Right lobe of liver (tissue), 6 donors: ENCODE results near the gene CHST11. TPM values are rescaled to one million over a fixed set of nuclear protein-coding genes. Genes with fewer than 3 reads are reported as not detected.

ENCODE experiments used
- ATAC-seq, 4 donors: fragments of 200-7000 bp; cut with Tn5 transposase; one replicate each; pipeline ENCODE4 v1.9.1; 2020; ENCODE audit warnings: mild to moderate bottlenecking in 4 of 4, moderate library complexity in 4 of 4
- DNase-seq, 3 donors: peaks; one replicate each; pipeline ENCODE4 v3.0.0-alpha.2; 2020
- H3K27ac ChIP-seq, 3 donors: fragments of 200-600 bp; one replicate each; pipeline ENCODE4 v1.8.0; 2022
- H3K27me3 ChIP-seq, 2 donors: fragments of 200-600 bp; one replicate each; pipeline ENCODE4 v1.8.0; 2022
- H3K36me3 ChIP-seq, 4 donors: fragments of 200-600 bp; sonication (generic) in 1 of 4; one replicate each; pipeline versions ENCODE4 v1.5.1 to v1.8.0; 2017 to 2022; ENCODE audit warnings: control low read depth in 1 of 4
- H3K4me1 ChIP-seq, 4 donors: fragments of 200-600 bp; sonication (generic) in 1 of 4; one replicate each; pipeline versions ENCODE4 v1.5.1 to v1.8.0; 2017 to 2022; ENCODE audit warnings: control low read depth in 1 of 4
- H3K4me3 ChIP-seq, 3 donors: fragments of 200-600 bp; one replicate each; pipeline ENCODE4 v1.8.0; 2022
- H3K9me3 ChIP-seq, 4 donors: fragments of 200-600 bp; sonication (generic) in 1 of 4; one replicate each; pipeline versions ENCODE4 v1.5.1 to v1.8.0; 2017 to 2022; ENCODE audit warnings: control low read depth in 1 of 4
- CTCF ChIP-seq, 4 donors: fragments of 200-600 bp in 3 of 4; fragments of 450-650 bp in 1 of 4; IDR thresholded peaks; one replicate each; pipeline versions ENCODE4 v1.5.1 to v1.8.0; 2016 to 2022; ENCODE audit warnings: antibody characterized with exemption in 4 of 4, mild to moderate bottlenecking in 2 of 4
- POLR2A ChIP-seq: fragments of 450-650 bp; IDR thresholded peaks from one replicate; pipeline ENCODE4 v1.6.1; 2017; ENCODE audit warnings: antibody characterized with exemption, mild to moderate bottlenecking
- WGBS: methylation state at CpG from one replicate; pipeline ENCODE4 v1.1.6; 2018; ENCODE audit warnings: low coverage, low lambda C conversion rate; ENCODE audit not compliant: insufficient coverage; ENCODE audit errors: missing lambda C conversion rate; 5-methylcytosine and 5-hydroxymethylcytosine counted together
- intact Hi-C, 2 donors: fragments of 100-400 bp; cut with DNase I; formaldehyde crosslinking; loops; one replicate each; pipeline versions ENCODE4 v1.11.2 to v1.14.1; 2022
- total RNA-seq, 6 experiments: library from RNA; depleted of rRNA in 2 of 6; stranded (reverse); fragments of >200 nt in 2 of 6; fragmentation: NEBNext Ultra II Directional in 3 of 6; extraction: Animal tissue kit (Norgen Biotek cat#: 25700) in 3 of 6; gene quantifications; one replicate each; pipeline versions ENCODE4 v1.1.0 to v1.2.4, GENCODE V29; 2016 to 2023
- donor health status: DM: no; HTN: yes; CAD: no.
- donor health status: DM: no; HTN: no; CAD: no.
- donor health status: DM: no; HTN: no; CAD: no.
- donor health status: DM: no; HTN: yes; CAD: no.
- donor health status: DM: no; HTN: yes; CAD: no.

CHST11 gene
- total RNA-seq, 6 experiments from 2014 or later = 0.57 to 10.4 (median 3.5) TPM

DNA sequence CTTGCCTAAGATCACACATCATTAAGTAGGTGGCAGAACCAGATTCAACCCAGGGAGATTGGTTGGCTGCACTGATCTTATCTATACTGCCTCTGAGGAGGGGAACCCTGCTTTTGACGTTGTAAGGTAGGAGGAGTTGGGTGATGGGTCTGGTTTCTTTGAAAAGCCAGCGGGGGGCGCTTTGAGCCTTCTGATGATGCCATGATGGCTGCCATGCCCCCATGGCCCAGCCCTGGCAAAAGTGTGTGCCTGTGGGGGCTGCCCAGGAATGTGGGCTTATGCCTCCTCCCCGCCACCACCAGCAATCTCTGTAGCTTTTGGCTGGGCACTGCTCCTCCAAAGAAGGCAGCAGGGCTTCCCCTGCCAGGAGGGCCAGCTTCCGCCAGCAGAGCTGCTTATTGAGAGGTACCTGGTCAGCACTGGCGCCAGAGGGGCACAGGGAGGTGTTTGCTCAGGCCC is 277.0 kb downstream of the CHST11 start:
- no peaks in the 10 kb centered on the region for H3K27me3 ChIP-seq
- H3K27ac ChIP-seq = no peak overlapping the region
- no peak overlapping the region for H3K4me3 ChIP-seq
- intact Hi-C loops = no loop called here
- H3K4me1 ChIP-seq = no peaks in the 10 kb centered on the region
- 56% methylated on average over 2 of the region's 6 CpGs for WGBS
- DNase-seq (no peak), ATAC-seq (peak; percentile 7 to 39 (median 29))
- H3K9me3 ChIP-seq = no peaks in the 10 kb centered on the region
- TF ChIP-seq CTCF (IDR thresholded peaks at IDR 0.05) (peak in 2 of 4 donors; percentile 11 to 24), POLR2A (no peak)
- H3K36me3 ChIP-seq = no peaks in the 10 kb centered on the region

GRCh38 chr12:104734541-104735095 is 277.9 kb downstream of the CHST11 start:
- no peaks in the 10 kb centered on the region for H3K4me1 ChIP-seq
- H3K27ac ChIP-seq = no peak overlapping the region
- intact Hi-C loops = no loop called here
- H3K36me3 ChIP-seq = no peaks in the 10 kb centered on the region
- TF ChIP-seq POLR2A (no peak), CTCF (IDR thresholded peaks at IDR 0.05) (no peak)
- 24% methylated on average over 3 of the region's 6 CpGs for WGBS
- no peak overlapping the region for H3K4me3 ChIP-seq
- H3K9me3 ChIP-seq = no peaks in the 10 kb centered on the region
- DNase-seq (no peak), ATAC-seq (peak in 2 of 4 donors; percentile 31 to 44)
- H3K27me3 ChIP-seq = no peaks in the 10 kb centered on the region

GRCh38 chr12:104735801-104736200 is 279.1 kb downstream of the CHST11 start:
- intact Hi-C loops = no loop called here
- WGBS = 11% methylated on average over 1 of the region's 5 CpGs
- no peak for DNase-seq

DNA sequence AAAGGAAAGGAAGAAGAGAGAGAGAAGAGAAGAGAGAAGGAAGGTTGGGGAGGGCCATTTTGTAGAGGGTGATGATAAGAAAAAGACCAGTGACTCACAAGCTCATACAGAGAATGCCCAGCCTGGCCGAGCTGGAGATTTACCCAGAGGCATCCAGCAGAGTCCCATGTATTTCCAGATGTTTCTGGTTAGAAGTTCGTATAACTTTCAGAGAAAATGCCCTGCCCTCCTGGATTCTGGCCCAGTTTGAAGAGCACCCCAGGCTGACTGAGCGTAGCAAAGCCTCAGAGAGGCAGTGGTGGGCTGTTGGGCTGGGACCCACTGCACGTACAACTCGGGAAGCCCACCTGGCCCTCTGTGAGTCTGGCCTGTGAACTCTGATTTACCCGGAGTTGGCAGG is 279.6 kb downstream of the CHST11 start:
- ATAC-seq = no peak
- Histone ChIP-seq H3K36me3 (no peaks in the 10 kb centered on the region), H3K4me1 (no peaks in the 10 kb centered on the region), H3K27me3 (no peaks in the 10 kb centered on the region), H3K27ac (no peak overlapping the region), H3K9me3 (no peaks in the 10 kb centered on the region), H3K4me3 (no peak overlapping the region)
- no peak for DNase-seq
- no peak for TF ChIP-seq CTCF (IDR thresholded peaks at IDR 0.05)
- no peak for TF ChIP-seq POLR2A
- intact Hi-C loops = no loop called here
- no CpG with 5 or more reads among the region's 6 CpGs for WGBS

More at GRCh38 chr12:104735801-104736200, 279.1 kb downstream of the CHST11 start:
- no peaks in the 10 kb centered on the region for H3K27me3 ChIP-seq
- no peaks in the 10 kb centered on the region for H3K4me1 ChIP-seq
- H3K36me3 ChIP-seq = no peaks in the 10 kb centered on the region
- no peak overlapping the region for H3K27ac ChIP-seq
- no peak for ATAC-seq
- no peak overlapping the region for H3K4me3 ChIP-seq
- TF ChIP-seq CTCF (IDR thresholded peaks at IDR 0.05) = no peak
- TF ChIP-seq POLR2A = no peak
- H3K9me3 ChIP-seq = no peaks in the 10 kb centered on the region
